ENCODE results near the gene FBRSL1. TPM values are rescaled to one million over a fixed set of nuclear protein-coding genes. Genes with fewer than 3 reads are reported as not detected.

FBRSL1 gene
- total and polyA plus RNA-seq, 9 of the 15 experiments (the other 6 are each of a cell fraction or from before 2014, with no cell fraction given) = 0.24 to 129 (median 7.3) TPM

GRCh38 chr12:132493482-132494178, 3.7 kb downstream of the FBRSL1 start:
- intact Hi-C loops (cut with micrococcal nuclease) = no loop called here
- H3K9me3 ChIP-seq (replicated peaks; ENCODE audit: control insufficient read depth, insufficient read depth, low read depth, low read length) = no peaks in the 10 kb centered on the region
- H3K27ac ChIP-seq (ENCODE audit: extremely low read depth, low read depth, low read length) = peak overlapping the region; percentile 60
- H3K27me3 ChIP-seq (ENCODE audit: control insufficient read depth in 2 of 2, insufficient read depth in 2 of 2, low read length in 2 of 2) = no peaks in the 10 kb centered on the region
- peak overlapping the region; percentile 79 for H3K4me2 ChIP-seq (ENCODE audit: insufficient read depth, low read length)
- H4K20me1 ChIP-seq (replicated peaks; ENCODE audit: control insufficient read depth, insufficient read depth, low read length) = peaks cover 75% of the 10 kb centered on the region
- 48% methylated on average over 14 of the region's 18 CpGs for WGBS (ENCODE audit: insufficient coverage, low coverage, missing lambda C conversion rate)
- ATAC-seq (peak; percentile 48), DNase-seq (ENCODE audit: extremely low read depth in 1 of 4, low spot score in 3 of 4) (peak; percentile 50 to 71 (median 59)), FAIRE-seq (no peak)
- CTCF ChIA-PET (ENCODE audit: low intra/inter-chr PET ratio) = no interaction called here
- peaks cover 30% of the 10 kb centered on the region for H3K9me1 ChIP-seq (ENCODE audit: control insufficient read depth, insufficient read depth, low read length)
- H3K36me3 ChIP-seq (ENCODE audit: control insufficient read depth, insufficient read depth, low read length) = peaks cover 33% of the 10 kb centered on the region; the same call in 2 of the 3 replicates
- H3K79me2 ChIP-seq (ENCODE audit: control insufficient read depth, insufficient read depth, low read length) = peaks cover 83% of the 10 kb centered on the region
- H3K9ac ChIP-seq (ENCODE audit: insufficient read depth in 1 of 2, low read depth in 2 of 2, low read length in 2 of 2) = peak overlapping the region; percentile 13 to 88; a peak in 3 of 4 replicates
- no peak overlapping the region for H3K4me3 ChIP-seq
- BruUV-seq (replicated peaks) = no TSS peak
- H2AFZ ChIP-seq (ENCODE audit: low read depth, low read length) = no peak overlapping the region
- H3K4me1 ChIP-seq (replicated peaks in 1 of 2; ENCODE audit: control insufficient read depth in 2 of 2, insufficient read depth in 2 of 2, low read length in 2 of 2) = peaks cover 39 to 94% of the 10 kb centered on the region in 2 experiments
- TF ChIP-seq PREB (CRISPR knock-in tag; IDR thresholded peaks at IDR 0.05) (no peak), E2F8 (IDR thresholded peaks at IDR 0.05; ENCODE audit: low read depth, partially characterized antibody) (no peak), ZNF217 (CRISPR knock-in tag; IDR thresholded peaks at IDR 0.05) (no peak), RBFOX2 (IDR thresholded peaks at IDR 0.05; ENCODE audit: low read depth, low read length) (0 out of 2 replicates have a peak, but pooled peaks have one; percentile 23), POLR2G (IDR thresholded peaks at IDR 0.05; ENCODE audit: low read depth, low read length) (peak; percentile 43; the same call in 1 of the 2 replicates), TFE3 (CRISPR knock-in tag; IDR thresholded peaks at IDR 0.05) (no peak), NFE2 (IDR thresholded peaks at IDR 0.05; ENCODE audit: low read depth) (no peak), HBP1 (CRISPR knock-in tag; IDR thresholded peaks at IDR 0.05) (no peak), NFIC (IDR thresholded peaks at IDR 0.05) (no peak)
- in situ Hi-C loops (cut with MboI) = no loop called here
- POLR2A ChIA-PET = interaction anchor here (1.1 to 2.6 kb wide), 4 partner anchors 10 to 30 kb away, joined by 3 to 10 read pairs (median 6); no protein-coding TSS in a partner anchor
